IMR-90 (cell line): Measurements from ENCODE around the gene TMEM163. TPM values are rescaled to one million over a fixed set of nuclear protein-coding genes. Genes with fewer than 3 reads are reported as not detected.

Experiments used
- ATAC-seq: fragments of 200-7000 bp; cut with Tn5 transposase; 2 replicates; pipeline ENCODE4 v1.9.1; 2020; ENCODE audit warnings: low read depth, mild to moderate bottlenecking, moderate library complexity
- BruUV-seq: library from RNA; stranded (reverse); fragments of 400-500 nt; replicated peaks from 2 replicates; lab custom pipeline; 2021; lab: Mats Ljungman, UMichigan
- CTCF ChIA-PET: fragments of 300-600 bp; formaldehyde crosslinking; extraction: SDS; loops from one replicate; lab custom pipeline; 2021; ENCODE audit warnings: antibody characterized with exemption; lab: Yijun Ruan, JAX
- POLR2A ChIA-PET: fragments of 300-600 bp; sonication (Branson Sonifier 250); formaldehyde crosslinking; loops from one replicate; lab custom pipeline; 2022; ENCODE audit warnings: antibody characterized with exemption; ENCODE audit not compliant: unreplicated experiment; lab: Charles Lee
- DNase-seq: peaks from one replicate; pipeline ENCODE4 v3.0.0; 2013
- H2AFZ ChIP-seq: replicated peaks from 2 replicates; pipeline ENCODE3; 2013; ENCODE audit warnings: low read length, mild to moderate bottlenecking; ENCODE audit not compliant: poor library complexity
- H2AK5ac ChIP-seq: 2 replicates; pipeline ENCODE4 v1.6.1; 2013; ENCODE audit warnings: low read depth, low read length, inconsistent platforms
- H2AK9ac ChIP-seq: replicated peaks from 2 replicates; pipeline ENCODE3; 2013; ENCODE audit warnings: mild to moderate bottlenecking, low read depth, low read length, moderate library complexity; ENCODE audit not compliant: poor library complexity
- H2BK120ac ChIP-seq: 2 replicates; pipeline ENCODE4 v1.6.1; 2013; ENCODE audit warnings: low read depth, low read length, inconsistent platforms
- H2BK15ac ChIP-seq: 3 replicates; pipeline ENCODE4 v1.6.1; 2013; ENCODE audit warnings: low read depth, low read length, inconsistent platforms
- H2BK20ac ChIP-seq: 2 replicates; pipeline ENCODE4 v1.6.1; 2013; ENCODE audit warnings: low read depth, mild to moderate bottlenecking, inconsistent platforms, low read length, moderate library complexity
- H2BK5ac ChIP-seq: 2 replicates; pipeline ENCODE4 v1.6.1; 2013; ENCODE audit warnings: mild to moderate bottlenecking, low read depth, low read length, inconsistent platforms; ENCODE audit not compliant: poor library complexity, severe bottlenecking
- H3K14ac ChIP-seq: replicated peaks from 2 replicates; pipeline ENCODE4 v1.6.1; 2013; ENCODE audit warnings: low read depth, low read length, inconsistent platforms
- H3K18ac ChIP-seq: 2 replicates; pipeline ENCODE4 v1.6.1; 2013; ENCODE audit warnings: low read depth, low read length, control low read depth
- H3K23ac ChIP-seq: 2 replicates; pipeline ENCODE4 v1.6.1; 2013; ENCODE audit warnings: low read depth, low read length, inconsistent platforms
- H3K27ac ChIP-seq: 2 replicates; pipeline ENCODE4 v1.5.1; 2013; ENCODE audit warnings: mild to moderate bottlenecking, control low read depth, low read length; ENCODE audit not compliant: insufficient read depth
- H3K27me3 ChIP-seq: 2 replicates; pipeline ENCODE4 v1.6.1; 2013; ENCODE audit warnings: low read length; ENCODE audit not compliant: control insufficient read depth, insufficient read depth
- H3K36me3 ChIP-seq: 2 replicates; pipeline ENCODE4 v1.6.1; 2013; ENCODE audit warnings: low read length, mixed read lengths; ENCODE audit not compliant: control insufficient read depth, insufficient read depth
- H3K4ac ChIP-seq: 2 replicates; pipeline ENCODE4 v1.6.1; 2013; ENCODE audit warnings: low read depth, low read length, inconsistent platforms
- H3K4me1 ChIP-seq: 2 replicates; pipeline ENCODE4 v1.6.1; 2013; ENCODE audit warnings: low read length, mixed read lengths; ENCODE audit not compliant: control insufficient read depth, insufficient read depth
- H3K4me2 ChIP-seq: 2 replicates; pipeline ENCODE4 v1.6.1; 2013; ENCODE audit warnings: low read depth, mild to moderate bottlenecking, control low read depth, low read length, moderate library complexity
- H3K4me3 ChIP-seq: 2 replicates; pipeline ENCODE4 v1.5.1; 2013; ENCODE audit warnings: low read depth, mild to moderate bottlenecking, control low read depth, low read length, moderate library complexity; ENCODE audit not compliant: insufficient read depth
- H3K56ac ChIP-seq: 2 replicates; pipeline ENCODE4 v1.6.1; 2013; ENCODE audit warnings: low read length, inconsistent platforms; ENCODE audit not compliant: insufficient read depth; ENCODE audit errors: extremely low read depth
- H3K79me1 ChIP-seq, 2 experiments: 2 replicates each; pipeline ENCODE4 v1.6.1; 2013; ENCODE audit warnings: low read length in 2 of 2, inconsistent platforms in 1 of 2, low read depth in 1 of 2
- H3K9ac ChIP-seq: 2 replicates; pipeline ENCODE4 v1.6.1; 2013; ENCODE audit warnings: low read depth, low read length, control low read depth
- H3K9me1 ChIP-seq: 2 replicates; pipeline ENCODE4 v1.6.1; 2013; ENCODE audit warnings: low read length, inconsistent platforms; ENCODE audit not compliant: insufficient read depth
- H3K9me3 ChIP-seq: 2 replicates; pipeline ENCODE4 v1.6.1; 2013; ENCODE audit warnings: low read length; ENCODE audit not compliant: control insufficient read depth, insufficient read depth
- H4K20me1 ChIP-seq: 2 replicates; pipeline ENCODE4 v1.6.1; 2013; ENCODE audit warnings: low read length, inconsistent platforms; ENCODE audit not compliant: insufficient read depth
- H4K5ac ChIP-seq: 2 replicates; pipeline ENCODE4 v1.6.1; 2013; ENCODE audit warnings: mild to moderate bottlenecking, low read depth, low read length, control low read depth
- H4K8ac ChIP-seq, 2 experiments: 2 replicates each; pipeline ENCODE4 v1.6.1; 2013; ENCODE audit warnings: low read depth in 2 of 2, low read length in 2 of 2, control low read depth in 1 of 2, inconsistent platforms in 1 of 2
- H4K91ac ChIP-seq: 2 replicates; pipeline ENCODE4 v1.6.1; 2013; ENCODE audit warnings: low read depth, low read length, inconsistent platforms; ENCODE audit not compliant: insufficient read depth
- CHD1 ChIP-seq: IDR thresholded peaks from 2 replicates; pipeline ENCODE4 v1.6.1; 2012; ENCODE audit warnings: low read depth, low read length, improper control_type of control experiment
- CTCF ChIP-seq: conservative IDR thresholded peaks from 2 replicates; pipeline ENCODE4 v1.5.1; 2012; ENCODE audit warnings: mild to moderate bottlenecking, low read depth, low read length, improper control_type of control experiment
- ELK1 ChIP-seq: fragments of 150-350 bp; IDR thresholded peaks from 2 replicates; pipeline ENCODE4 v1.6.1; 2016; ENCODE audit warnings: low read depth, mild to moderate bottlenecking, low read length, moderate library complexity, borderline replicate concordance
- FOS ChIP-seq: fragments of 150-350 bp; IDR thresholded peaks from 2 replicates; pipeline ENCODE4 v1.6.1; 2016; ENCODE audit warnings: low read depth, low read length
- MAFK ChIP-seq: IDR thresholded peaks from 2 replicates; pipeline ENCODE4 v1.6.1; 2012; ENCODE audit warnings: low read depth, low read length, improper control_type of control experiment
- MAZ ChIP-seq: IDR thresholded peaks from 2 replicates; pipeline ENCODE4 v1.6.1; 2012; ENCODE audit warnings: low read depth, mild to moderate bottlenecking, low read length, improper control_type of control experiment, moderate library complexity, borderline replicate concordance
- NFE2L2 ChIP-seq: fragments of 150-350 bp; IDR thresholded peaks from 2 replicates; pipeline ENCODE4 v1.6.1; 2016; ENCODE audit warnings: low read depth, mild to moderate bottlenecking, low read length
- POLR2A ChIP-seq: IDR thresholded peaks from 2 replicates; pipeline ENCODE4 v1.6.1; 2012; ENCODE audit warnings: mild to moderate bottlenecking, low read depth, low read length
- RAD21 ChIP-seq: IDR thresholded peaks from 2 replicates; pipeline ENCODE4 v1.6.1; 2012; ENCODE audit warnings: low read length, improper control_type of control experiment
- RCOR1 ChIP-seq: IDR thresholded peaks from 2 replicates; pipeline ENCODE4 v1.6.1; 2012; ENCODE audit warnings: mild to moderate bottlenecking, low read length, improper control_type of control experiment; ENCODE audit not compliant: insufficient replicate concordance
- RFX5 ChIP-seq: IDR thresholded peaks from 2 replicates; pipeline ENCODE4 v1.8.0; 2012; ENCODE audit warnings: low read depth, mild to moderate bottlenecking, low read length, moderate library complexity
- SMC3 ChIP-seq: fragments of 150-350 bp; IDR thresholded peaks from 2 replicates; pipeline ENCODE4 v1.6.1; 2016; ENCODE audit warnings: low read depth, mild to moderate bottlenecking, antibody characterized with exemption, low read length, moderate library complexity
- USF2 ChIP-seq: fragments of 150-350 bp; IDR thresholded peaks from 2 replicates; pipeline ENCODE4 v1.6.1; 2017; ENCODE audit warnings: mild to moderate bottlenecking, antibody characterized with exemption, low read length, low read depth
- WGBS, 2 experiments: methylation state at CpG; one replicate each; pipeline versions ENCODE4 v1.1.5 to v1.1.7; 2013; ENCODE audit warnings: missing lambda C conversion rate in 2 of 2; ENCODE audit not compliant: insufficient read length in 1 of 2; ENCODE audit errors: extremely low coverage in 2 of 2; 5-methylcytosine and 5-hydroxymethylcytosine counted together
- dilution Hi-C: fragments of 300-500 bp; cut with HindIII; formaldehyde crosslinking; loops from one replicate; pipeline ENCODE4 v1.14.3; 2018; ENCODE audit warnings: low sequenced_read_pairs; ENCODE audit not compliant: unreplicated experiment
- in situ Hi-C: fragments of 300-500 bp; cut with MboI; formaldehyde crosslinking; loops from 3 replicates; pipeline ENCODE4 v1.14.3; 2019; ENCODE audit warnings: low sequenced_read_pairs, inconsistent platforms, mixed read lengths
- intact Hi-C: fragments of 100-400 bp; cut with micrococcal nuclease; formaldehyde crosslinking; loops from 2 replicates; pipeline ENCODE4 v1.10.0; 2022
- polyA plus RNA-seq, 3 experiments: library from polyadenylated mRNA; depleted of rRNA; stranded (reverse); fragments of >200 nt; gene quantifications; 2 replicates each; pipeline ENCODE4 v1.2.3, GENCODE V29; 2012; ENCODE audit warnings: low replicate concordance in 1 of 3
- total RNA-seq: library from RNA; depleted of rRNA; stranded (reverse); fragments of >200 nt; gene quantifications from 2 replicates; pipeline ENCODE4 v1.2.3, GENCODE V29; 2012

TMEM163 gene
- total and polyA plus RNA-seq, 2 of the 4 experiments (the other 2 are of a cell fraction), result not detected

GRCh38 chr2:134623796-134624195, 95.0 kb downstream of the TMEM163 start:
- ATAC-seq (no peak), DNase-seq (no peak)
- Histone ChIP-seq H3K23ac (no peak overlapping the region), H3K4ac (no peak overlapping the region), H3K4me3 (no peak overlapping the region), H3K79me1 (no peaks in the 10 kb centered on the region), H2BK20ac (no peak overlapping the region), H4K91ac (no peak overlapping the region), H3K4me1 (no peaks in the 10 kb centered on the region), H3K36me3 (no peaks in the 10 kb centered on the region), H2BK120ac (no peak overlapping the region), H2AFZ (no peak overlapping the region), H3K4me2 (no peak overlapping the region), H3K18ac (no peak overlapping the region), H3K56ac (no peak overlapping the region), H3K27me3 (no peaks in the 10 kb centered on the region), H3K9ac (no peak overlapping the region), H2BK15ac (no peak overlapping the region), H4K5ac (no peak overlapping the region), H3K9me1 (no peaks in the 10 kb centered on the region), H3K14ac (no peak overlapping the region), H2BK5ac (no peak overlapping the region), H3K27ac (no peak overlapping the region), H2AK5ac (no peak overlapping the region), H2AK9ac (no peak overlapping the region), H4K20me1 (no peaks in the 10 kb centered on the region), H3K9me3 (no peaks in the 10 kb centered on the region), H4K8ac (no peak overlapping the region)
- no TSS peak for BruUV-seq
- TF ChIP-seq ELK1, result no peak
- TF ChIP-seq RAD21, result no peak
- no peak for TF ChIP-seq FOS
- no peak for TF ChIP-seq CTCF
- TF ChIP-seq RCOR1, result no peak
- no peak for TF ChIP-seq POLR2A
- TF ChIP-seq USF2, result no peak
- no peak for TF ChIP-seq CHD1
- no peak for TF ChIP-seq MAZ
- TF ChIP-seq RFX5, result no peak
- no peak for TF ChIP-seq MAFK
- no peak for TF ChIP-seq NFE2L2
- no peak for TF ChIP-seq SMC3
- ChIA-PET CTCF (no interaction called here), POLR2A (no interaction called here)
- dilution Hi-C loops (no loop called here), in situ Hi-C loops (no loop called here), intact Hi-C loops (no loop called here)
- no CpG with 5 or more reads among the region's 3 CpGs for WGBS, 2 experiments
